NCI-H69 (cell line): ENCODE data around the gene TSPAN9.
A peak's percentile ranks its signal among the peaks of the same experiment; 100 is the strongest.
"Not testable (repeated sequence)": the region's sequence is repeated elsewhere in the genome, so short reads cannot be mapped to it uniquely, and the experiment has no call there.

Source experiments
- DNase-seq: peaks from one replicate; lab custom pipeline; 2025; lab: John Stamatoyannopoulos, UW

TSPAN9 gene

GRCh38 chr12:3044141-3044630 lies 33.0 kb upstream of the TSPAN9 start:
- DNase-seq = peak; percentile 26

DNA sequence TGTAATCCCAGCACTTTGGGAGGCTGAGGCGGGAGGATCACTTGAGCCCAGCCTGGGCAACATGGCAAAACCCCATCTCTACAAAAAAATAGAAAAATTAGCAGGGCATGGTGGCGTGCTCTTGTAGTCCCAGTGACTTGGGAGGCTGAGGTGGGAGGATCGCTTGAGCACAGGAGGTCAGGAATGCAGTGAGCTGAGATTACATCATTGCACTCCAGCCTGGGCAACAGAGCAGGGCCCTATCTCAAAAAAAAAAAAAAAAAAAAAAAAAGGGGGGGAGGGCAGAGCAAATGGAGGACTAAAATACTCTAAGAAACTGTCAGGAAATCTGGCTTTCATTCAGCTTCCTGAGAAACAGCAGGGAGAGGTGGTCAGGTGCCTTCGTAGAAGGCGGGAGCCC lies 31.7 kb upstream of the TSPAN9 start:
- DNase-seq = no peak

GRCh38 chr12:3045989-3046388 lies 31.2 kb upstream of the TSPAN9 start:
- DNase-seq = no peak

DNA sequence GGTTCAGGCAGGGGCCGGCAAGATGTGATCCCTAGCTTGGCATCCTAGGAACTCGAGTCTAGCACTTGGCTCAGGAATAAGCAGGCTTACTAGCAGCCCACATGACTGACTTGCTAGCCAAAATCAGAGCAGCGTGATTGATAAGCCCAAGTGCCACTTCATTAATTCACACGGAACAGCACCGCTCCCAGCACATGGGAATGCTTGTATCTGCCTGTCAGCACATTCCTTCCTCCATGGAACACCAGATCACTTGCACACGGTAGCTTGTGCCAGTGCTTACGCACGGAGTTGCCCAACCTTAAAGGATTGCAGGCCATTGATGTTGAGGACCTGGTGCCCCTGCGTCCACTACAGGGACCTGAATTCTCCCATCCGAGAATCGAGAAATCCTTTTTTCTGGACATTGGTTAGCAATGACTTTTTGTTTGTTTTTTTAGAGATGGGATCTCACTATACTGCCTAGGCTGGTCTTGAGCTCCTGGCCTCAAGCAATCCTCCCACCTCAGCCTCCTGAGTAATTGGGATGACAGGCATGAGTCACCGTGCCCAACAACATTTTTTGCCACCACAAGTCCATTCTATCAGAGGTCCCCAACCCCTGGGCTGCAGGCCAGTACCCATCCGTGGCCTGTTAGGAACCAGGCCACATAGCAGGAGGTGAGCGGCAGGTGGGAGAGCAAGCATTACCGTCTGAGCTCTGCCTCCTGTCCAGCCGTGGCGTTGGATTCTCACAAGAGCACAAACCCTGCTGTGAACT lies 30.6 kb upstream of the TSPAN9 start:
- no peak for DNase-seq

DNA sequence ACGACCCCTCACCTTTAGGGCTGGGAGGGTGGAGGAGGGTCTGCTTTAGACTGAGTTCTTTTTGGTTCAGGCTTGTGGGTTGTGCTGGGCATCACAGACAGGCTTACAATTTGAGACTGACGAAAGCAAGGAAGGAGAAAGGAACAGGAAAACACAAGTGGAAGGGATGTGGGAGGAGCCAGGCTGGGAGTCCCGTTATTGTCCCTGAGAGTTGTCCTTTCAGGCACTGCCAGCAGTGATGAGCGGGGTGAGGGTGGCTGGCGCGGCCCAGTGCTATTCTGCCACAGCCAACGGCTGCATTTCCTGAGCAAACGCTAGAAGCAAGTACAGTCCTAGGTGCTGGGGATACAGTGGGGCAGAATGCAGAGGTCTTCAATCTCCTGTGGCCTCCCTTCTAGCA lies 29.2 kb upstream of the TSPAN9 start:
- peak; percentile 48 for DNase-seq

DNA sequence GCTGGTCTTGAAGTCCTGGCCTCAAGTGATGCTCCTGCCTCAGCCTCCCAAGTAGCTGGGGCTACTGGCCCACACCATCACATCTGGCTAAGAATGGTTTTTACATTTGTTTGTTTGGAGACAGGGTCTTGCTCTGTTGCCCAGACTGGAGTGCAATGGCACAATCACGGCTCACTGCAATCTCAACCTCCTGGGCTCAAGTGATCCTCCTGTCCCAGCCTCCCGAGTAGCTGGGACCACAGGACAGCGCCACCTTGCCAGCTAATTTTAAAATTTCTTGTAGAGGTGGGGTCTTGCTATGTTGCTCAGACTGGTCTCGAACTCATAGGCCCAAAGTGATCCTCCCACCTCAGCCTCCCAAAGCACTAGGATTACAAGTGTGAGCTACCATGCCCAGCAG lies 28.6 kb upstream of the TSPAN9 start:
- DNase-seq = no peak

GRCh38 chr12:3049176-3049575 lies 28.0 kb upstream of the TSPAN9 start:
- DNase-seq = no peak

DNA sequence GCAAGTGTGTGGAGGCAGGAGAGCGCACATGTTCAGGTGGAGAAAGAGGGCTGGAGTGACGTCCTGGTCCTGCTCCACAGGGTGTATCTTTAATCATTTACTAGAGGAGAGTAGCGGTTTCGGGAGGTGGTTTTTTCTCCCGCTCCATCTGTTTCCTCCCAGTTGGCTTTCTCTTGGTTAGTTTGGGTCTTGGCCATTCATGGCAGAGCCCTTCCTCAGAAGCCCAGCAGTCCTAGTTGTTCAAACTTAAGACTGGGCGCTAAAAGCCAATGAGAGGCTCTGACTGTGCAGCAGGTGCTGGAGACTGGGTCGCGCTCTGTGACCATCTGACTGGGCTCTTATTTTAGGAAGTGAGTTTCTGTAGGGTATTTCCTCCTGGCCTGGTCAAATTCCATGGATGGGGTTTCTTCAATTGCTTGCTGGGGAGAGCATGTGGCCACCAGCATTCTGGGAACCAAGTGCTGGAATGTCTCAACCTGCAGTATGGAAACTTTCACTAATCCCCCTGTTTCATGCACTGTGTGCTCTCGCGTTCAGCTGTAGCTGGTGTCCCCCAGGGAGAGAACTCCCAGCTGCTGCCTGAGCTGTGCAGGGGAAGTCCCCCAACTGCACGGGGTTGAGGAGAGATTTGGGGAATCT lies 27.4 kb upstream of the TSPAN9 start:
- DNase-seq = peak; percentile 28

GRCh38 chr12:3054374-3054773 lies 22.8 kb upstream of the TSPAN9 start:
- DNase-seq = no peak

GRCh38 chr12:3055026-3055703 lies 22.0 kb upstream of the TSPAN9 start:
- no peak for DNase-seq

GRCh38 chr12:3055704-3056467 lies 21.3 kb upstream of the TSPAN9 start:
- no peak for DNase-seq

DNA sequence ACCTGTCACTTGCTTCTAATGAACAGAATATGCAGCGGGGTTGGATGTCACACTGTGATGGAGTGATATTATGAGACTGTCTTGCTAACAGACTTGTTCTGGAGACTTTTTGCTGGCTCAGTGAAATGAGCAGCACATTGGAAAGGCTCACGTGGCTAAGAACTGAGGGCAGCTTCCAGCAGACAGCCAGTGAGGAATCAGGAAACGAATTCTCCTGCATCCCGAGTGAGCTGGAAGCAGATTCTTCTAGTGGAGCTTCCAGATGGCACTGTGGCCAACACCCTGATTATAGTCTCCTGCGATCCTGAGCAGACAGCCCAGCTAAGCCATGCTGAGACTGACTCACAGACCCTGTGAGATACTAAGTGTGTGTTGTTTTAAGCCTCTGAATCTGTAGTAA lies 16.1 kb upstream of the TSPAN9 start:
- peak; percentile 52 for DNase-seq

- DNase-seq = no peak
Measured at GRCh38 chr12:3061501-3062215, 15.5 kb upstream of the TSPAN9 start.

GRCh38 chr12:3065300-3065699 lies 11.9 kb upstream of the TSPAN9 start:
- no peak for DNase-seq

GRCh38 chr12:3065846-3066245 lies 11.3 kb upstream of the TSPAN9 start:
- not testable (repeated sequence) for DNase-seq

DNA sequence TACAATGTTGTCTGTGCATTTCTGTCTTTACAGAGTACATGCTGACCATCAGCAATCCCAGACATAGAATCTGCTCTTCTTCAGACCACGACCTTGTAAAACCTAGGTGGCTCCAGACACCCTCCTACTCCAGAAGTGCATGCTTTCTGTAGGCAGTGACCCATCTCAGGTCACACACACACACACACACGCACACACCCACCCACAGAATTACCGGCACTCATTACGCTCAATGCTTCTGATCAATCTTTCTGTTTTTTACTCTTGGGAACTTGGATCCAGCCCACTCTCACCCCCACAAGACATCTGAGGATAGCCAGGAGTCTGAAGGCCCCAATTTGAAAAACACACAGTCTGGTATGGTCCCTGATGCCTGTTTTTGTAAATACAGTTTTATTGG lies 7.5 kb upstream of the TSPAN9 start:
- no peak for DNase-seq

DNA sequence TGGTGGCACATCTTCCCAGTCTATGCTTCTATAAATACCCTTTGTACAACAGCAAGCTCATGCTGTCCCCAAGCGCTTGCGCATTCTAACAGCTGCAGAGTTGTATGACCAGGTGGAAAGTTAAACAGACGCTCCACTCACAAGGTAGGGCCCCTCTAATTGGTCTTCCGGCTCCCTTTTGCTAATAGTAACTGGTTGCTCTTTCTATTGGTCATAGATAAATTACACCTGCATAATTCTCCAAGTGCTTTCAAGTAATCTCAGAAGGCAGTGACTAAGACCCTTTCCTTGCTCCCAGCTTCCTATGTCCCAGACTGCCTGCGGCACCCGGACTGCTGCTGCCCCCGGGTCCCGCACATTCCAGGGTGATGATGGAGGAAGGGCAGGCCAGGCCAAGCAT lies 6.1 kb upstream of the TSPAN9 start:
- DNase-seq = peak; percentile 55

- no peak for DNase-seq
Measured at GRCh38 chr12:3071710-3072109, 5.5 kb upstream of the TSPAN9 start.

GRCh38 chr12:3073438-3074250 lies 3.5 kb upstream of the TSPAN9 start:
- peak; percentile 82 for DNase-seq

DNA sequence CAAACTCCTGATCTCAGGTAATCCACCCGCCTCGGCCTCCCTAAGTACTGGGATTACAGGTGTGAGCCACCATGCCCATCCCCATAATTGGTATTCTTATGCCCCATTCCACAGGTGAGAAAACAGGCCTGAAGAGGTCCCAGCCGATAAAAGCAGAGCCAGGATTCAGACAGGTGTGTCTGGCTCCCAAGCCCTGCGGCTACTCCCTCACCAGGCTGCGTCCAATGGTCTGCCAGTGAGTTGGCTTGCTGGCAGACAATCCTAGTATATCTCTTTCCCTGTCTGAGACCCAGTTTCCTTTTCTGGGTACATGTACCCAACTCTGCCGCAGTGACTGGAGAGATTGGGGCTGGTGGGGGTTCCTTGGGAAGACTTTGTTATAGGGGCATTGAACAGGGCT lies 1.9 kb upstream of the TSPAN9 start:
- DNase-seq = no peak

- DNase-seq = no peak
Measured at GRCh38 chr12:3077572-3078081, 448 bp downstream of the TSPAN9 start.
